HG02610 (cell line): ENCODE results near the gene ANKRD17.
"Not testable (repeated sequence)": the region's sequence is repeated elsewhere in the genome, so short reads cannot be mapped to it uniquely, and the experiment has no call there.

Experiments
- ATAC-seq: cut with Tn5 transposase; IDR thresholded peaks from one replicate; pipeline ENCODE4 v1.9.1; 2021; ENCODE audit warnings: mild to moderate bottlenecking, moderate library complexity; ENCODE audit not compliant: unreplicated experiment

The ANKRD17 gene, protein sequence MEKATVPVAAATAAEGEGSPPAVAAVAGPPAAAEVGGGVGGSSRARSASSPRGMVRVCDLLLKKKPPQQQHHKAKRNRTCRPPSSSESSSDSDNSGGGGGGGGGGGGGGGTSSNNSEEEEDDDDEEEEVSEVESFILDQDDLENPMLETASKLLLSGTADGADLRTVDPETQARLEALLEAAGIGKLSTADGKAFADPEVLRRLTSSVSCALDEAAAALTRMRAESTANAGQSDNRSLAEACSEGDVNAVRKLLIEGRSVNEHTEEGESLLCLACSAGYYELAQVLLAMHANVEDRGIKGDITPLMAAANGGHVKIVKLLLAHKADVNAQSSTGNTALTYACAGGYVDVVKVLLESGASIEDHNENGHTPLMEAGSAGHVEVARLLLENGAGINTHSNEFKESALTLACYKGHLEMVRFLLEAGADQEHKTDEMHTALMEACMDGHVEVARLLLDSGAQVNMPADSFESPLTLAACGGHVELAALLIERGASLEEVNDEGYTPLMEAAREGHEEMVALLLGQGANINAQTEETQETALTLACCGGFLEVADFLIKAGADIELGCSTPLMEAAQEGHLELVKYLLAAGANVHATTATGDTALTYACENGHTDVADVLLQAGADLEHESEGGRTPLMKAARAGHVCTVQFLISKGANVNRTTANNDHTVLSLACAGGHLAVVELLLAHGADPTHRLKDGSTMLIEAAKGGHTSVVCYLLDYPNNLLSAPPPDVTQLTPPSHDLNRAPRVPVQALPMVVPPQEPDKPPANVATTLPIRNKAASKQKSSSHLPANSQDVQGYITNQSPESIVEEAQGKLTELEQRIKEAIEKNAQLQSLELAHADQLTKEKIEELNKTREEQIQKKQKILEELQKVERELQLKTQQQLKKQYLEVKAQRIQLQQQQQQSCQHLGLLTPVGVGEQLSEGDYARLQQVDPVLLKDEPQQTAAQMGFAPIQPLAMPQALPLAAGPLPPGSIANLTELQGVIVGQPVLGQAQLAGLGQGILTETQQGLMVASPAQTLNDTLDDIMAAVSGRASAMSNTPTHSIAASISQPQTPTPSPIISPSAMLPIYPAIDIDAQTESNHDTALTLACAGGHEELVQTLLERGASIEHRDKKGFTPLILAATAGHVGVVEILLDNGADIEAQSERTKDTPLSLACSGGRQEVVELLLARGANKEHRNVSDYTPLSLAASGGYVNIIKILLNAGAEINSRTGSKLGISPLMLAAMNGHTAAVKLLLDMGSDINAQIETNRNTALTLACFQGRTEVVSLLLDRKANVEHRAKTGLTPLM (N-terminal part only)

GRCh38 chr4:73258686-73259570, at the start of gene ANKRD17:
Gene ANKRD17, minus strand, starts transcription at chr4:73258798. Its CDS starts 130 bp downstream, at chr4:73258668.
- peak; percentile 80 for ATAC-seq

DNA sequence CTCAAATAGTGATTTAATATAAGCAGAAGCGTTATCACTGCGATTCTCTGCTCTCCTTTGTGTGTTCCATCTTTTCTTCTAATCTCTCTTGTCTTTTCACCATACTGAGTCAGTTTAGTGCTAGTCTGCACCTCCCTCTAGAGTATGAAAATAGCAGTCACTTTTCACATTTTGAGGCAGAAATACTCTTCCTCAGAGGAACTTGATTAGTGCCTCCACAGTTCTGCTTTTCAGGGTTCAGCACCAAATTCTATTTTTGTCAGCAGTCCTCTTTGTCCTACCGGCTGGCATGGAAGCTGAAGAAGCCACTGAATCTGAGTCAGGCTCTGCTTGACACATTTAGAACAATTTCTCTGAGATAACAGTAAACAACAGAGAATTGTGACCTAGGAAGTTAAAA, 49.7 kb upstream of the ANKRD17 start:
- peak; percentile 71 for ATAC-seq

- no peak for ATAC-seq
Observed at GRCh38 chr4:73303711-73304110, 45.1 kb upstream of the ANKRD17 start.

- ATAC-seq, result no peak
Observed at GRCh38 chr4:73299548-73300280, 41.1 kb upstream of the ANKRD17 start.

DNA sequence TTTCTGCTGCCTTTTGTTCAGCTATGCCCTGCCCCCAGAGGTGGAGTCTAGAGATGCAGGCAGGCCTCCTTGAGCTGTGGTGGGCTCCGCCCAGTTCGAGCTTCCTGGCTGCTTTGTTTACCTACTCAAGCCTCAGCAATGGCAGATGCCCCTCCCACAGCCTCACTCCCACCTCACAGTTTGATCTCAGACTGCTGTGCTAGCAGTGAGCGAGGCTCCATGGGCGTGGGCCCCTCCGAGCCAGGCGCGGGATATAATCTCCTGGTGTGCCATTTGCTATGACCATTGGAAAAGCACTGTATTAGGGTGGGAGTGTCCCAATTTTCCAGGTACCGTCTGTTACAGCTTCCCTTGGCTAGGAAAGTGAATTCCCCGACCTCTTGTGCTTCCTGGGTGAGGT, 34.1 kb upstream of the ANKRD17 start:
- ATAC-seq, result not testable (repeated sequence)

GRCh38 chr4:73281982-73282381, 23.4 kb upstream of the ANKRD17 start:
- no peak for ATAC-seq

DNA sequence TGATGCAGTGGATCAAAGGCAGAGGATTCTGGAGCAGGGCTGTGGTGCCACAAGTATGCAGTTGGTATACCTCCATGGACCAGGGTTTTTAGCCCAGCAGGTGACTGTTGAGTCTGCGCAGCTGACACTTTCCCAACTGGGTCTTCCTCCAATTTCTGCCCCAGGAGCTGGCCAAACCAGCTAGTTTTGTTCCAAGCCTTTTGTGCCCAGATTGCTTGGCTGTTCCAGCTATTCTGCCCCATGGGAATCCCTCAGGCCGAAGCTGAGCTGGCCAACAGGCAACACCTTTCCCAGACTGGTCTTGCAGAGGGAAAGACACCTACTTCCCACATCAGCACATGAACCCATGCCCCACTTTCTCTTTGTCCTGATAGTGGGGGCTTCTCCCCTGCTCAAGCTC, 22.8 kb upstream of the ANKRD17 start:
- no peak for ATAC-seq

DNA sequence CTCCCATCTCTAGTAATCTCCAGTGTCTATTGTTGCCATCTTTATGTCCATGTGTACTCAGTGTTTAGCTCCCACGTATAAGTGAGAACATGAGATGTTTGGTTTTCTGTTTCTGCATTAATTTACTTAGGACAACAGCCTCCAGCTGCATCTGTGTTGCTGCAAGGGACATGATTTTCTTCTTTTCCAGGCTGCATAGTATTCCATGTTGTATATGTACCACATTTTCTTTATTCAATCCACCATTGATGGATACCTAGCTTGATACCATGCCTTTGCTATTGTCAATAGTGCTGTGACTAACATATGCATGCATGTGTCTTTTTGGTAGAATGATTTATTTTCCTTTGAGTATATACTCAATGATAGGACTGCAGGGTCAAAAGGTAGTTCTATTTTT, 18.6 kb upstream of the ANKRD17 start:
- no peak for ATAC-seq

GRCh38 chr4:73275318-73275654, 16.7 kb upstream of the ANKRD17 start:
- no peak for ATAC-seq

GRCh38 chr4:73272816-73273215, 14.2 kb upstream of the ANKRD17 start:
- ATAC-seq, result no peak

- no peak for ATAC-seq
Observed at GRCh38 chr4:73267050-73267449, 8.5 kb upstream of the ANKRD17 start.

DNA sequence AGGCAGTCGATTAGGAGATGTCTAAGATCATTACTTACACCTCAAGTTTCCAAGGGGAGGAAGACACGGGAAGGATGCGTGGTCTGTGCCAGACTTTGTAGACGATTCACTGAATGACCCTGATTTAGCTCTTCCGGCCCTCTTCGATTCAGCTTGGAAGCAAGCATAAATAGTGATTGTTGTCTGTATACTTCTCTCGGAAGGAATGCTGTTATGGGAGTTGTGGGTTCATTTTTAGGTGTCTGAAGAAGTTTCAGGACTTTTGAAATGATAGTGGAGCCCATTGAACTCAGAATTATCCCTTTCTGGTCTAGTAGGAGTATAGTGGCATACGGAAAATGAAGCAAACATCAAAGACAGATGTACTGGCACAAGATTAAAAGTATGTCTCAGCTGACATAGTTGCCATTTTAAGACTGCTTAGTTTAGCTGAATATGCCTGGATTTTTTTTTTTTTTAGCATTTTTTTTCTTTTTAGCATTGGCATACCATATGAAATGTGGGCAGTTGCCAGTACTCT, 1.0 kb upstream of the ANKRD17 start:
- ATAC-seq, result peak; percentile 11

DNA sequence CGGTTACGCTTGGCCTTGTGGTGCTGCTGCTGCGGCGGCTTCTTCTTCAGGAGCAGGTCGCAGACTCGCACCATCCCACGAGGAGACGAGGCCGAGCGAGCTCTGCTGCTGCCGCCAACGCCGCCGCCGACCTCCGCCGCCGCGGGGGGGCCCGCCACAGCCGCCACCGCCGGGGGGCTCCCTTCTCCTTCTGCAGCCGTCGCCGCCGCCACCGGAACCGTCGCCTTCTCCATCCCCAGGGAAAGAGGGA, 237 bp downstream of the ANKRD17 start:
- ATAC-seq, result peak; percentile 17

DNA sequence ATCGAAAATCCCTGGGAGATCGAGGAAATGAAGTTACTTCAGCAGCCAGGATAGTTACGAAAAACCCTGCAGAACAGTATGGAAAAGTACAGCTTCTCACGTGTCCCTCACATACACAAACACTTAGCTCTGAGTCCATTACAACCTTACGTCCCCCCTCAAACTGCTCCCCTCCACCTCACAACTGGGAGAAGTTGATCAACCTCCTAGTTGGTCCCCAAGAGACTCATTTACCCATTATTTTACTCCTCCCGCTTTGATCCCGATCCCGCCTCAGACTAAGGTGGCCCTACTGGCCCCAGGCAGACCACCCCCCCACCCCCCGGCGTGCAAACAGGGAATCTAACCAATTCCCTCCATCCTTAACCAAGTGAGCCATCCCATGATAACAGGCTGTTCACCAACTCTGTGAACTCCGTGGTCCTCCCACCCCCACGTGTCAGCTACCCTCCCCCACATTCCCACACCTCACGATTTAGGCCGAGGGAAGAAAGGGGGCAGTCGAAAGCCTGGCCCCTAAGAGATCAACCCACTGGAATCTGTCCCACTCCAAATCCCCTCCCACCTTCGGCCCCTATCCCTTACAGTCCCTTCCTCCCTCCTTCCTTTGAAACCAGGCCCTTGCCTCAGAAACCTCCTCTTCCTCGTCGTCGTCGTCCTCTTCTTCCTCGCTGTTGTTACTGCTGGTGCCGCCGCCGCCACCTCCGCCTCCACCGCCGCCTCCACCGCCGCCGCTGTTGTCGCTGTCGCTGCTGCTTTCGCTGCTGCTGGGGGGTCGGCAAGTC, 755 bp downstream of the ANKRD17 start:
- ATAC-seq, result peak; percentile 5

DNA sequence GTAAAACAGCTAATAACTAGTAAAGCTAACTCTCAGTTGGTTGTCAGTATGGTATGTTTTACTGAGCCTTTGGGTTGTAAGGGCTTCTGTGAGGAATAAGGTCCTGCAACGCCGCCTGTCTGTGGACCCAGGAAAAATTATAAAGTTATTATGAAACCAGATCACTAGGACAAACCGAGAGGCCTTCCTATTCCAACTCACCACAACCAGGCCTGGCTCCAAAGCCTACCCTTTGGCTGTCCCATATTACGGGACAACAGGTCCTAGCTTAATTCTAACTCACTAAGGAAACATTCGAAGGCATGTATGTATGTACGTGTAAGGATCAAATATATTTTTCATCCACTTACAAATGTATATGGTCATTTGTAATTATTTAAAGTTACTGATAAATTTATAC, 1.4 kb downstream of the ANKRD17 start:
- ATAC-seq, result peak; percentile 29

DNA sequence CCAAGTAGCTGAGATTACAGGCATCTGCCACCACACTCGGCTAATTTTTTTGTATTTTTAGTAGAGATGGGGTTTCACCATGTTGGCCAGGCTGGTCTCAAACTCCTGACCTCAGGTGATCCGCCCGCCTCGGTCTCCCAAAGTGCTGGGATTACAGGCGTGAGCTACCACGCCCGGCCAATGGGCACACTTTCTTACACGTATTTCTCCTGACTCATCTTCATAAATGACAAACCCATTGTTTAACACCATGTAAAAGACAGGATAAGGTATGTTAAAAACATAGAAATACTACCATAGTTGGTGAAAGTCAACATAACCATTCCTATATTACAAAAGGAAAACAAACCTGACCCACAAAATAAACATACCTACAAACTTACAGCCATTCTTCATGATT, 2.8 kb downstream of the ANKRD17 start:
- ATAC-seq, result not testable (repeated sequence)

GRCh38 chr4:73252001-73252400, 6.6 kb downstream of the ANKRD17 start:
- peak; percentile 74 for ATAC-seq

DNA sequence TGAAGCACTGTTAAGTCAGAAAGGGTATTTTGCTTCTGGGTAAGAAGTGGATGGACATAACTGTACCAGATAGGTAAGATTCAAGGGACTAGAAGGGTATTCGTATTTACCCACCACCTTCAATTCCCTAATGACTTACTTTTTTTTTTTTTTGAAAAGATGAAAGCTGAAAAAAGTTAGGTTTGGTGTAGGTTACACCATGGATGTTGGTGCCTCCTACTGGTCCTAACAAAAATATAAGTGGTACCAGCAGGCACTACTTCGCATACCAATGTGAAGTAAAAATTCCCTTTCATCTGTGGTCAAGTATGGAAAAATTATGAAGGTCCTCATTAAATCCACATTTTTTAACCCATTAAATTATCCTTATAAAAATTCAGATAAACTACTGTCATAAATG, 7.2 kb downstream of the ANKRD17 start:
- ATAC-seq, result no peak

DNA sequence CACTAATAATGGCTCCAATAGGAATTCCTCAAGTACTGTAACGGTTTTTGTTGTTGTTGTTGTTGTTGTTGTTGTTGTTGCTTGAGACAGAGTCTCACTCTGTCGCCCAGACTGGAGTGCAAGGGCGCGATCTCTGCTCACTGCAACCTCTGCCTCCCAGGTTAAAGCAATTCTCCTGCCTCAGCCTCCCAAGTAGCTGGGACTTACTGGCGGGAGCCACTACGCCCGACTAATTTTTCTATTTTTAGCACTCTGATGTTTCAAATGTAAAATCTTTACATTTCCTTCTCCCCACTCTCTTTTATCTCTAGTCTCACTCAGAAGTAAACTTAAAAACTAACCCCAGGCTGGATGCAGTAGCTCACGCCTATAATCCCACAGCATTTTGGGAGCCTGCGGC, 8.0 kb downstream of the ANKRD17 start:
- ATAC-seq, result no peak
